Fibroblast of upper back skin (primary cell): ENCODE measurements around the gene AFF1.
A peak's percentile ranks its signal among the peaks of the same experiment; 100 is the strongest.
"Not testable (repeated sequence)": the region's sequence is repeated elsewhere in the genome, so short reads cannot be mapped to it uniquely, and the experiment has no call there.

Experiments
- DNase-seq: peaks from one replicate; pipeline ENCODE4 v3.0.0-alpha.2; 2013

Gene AFF1

GRCh38 chr4:86959588-86960500, 25.0 kb downstream of the AFF1 start:
- no peak for DNase-seq

DNA sequence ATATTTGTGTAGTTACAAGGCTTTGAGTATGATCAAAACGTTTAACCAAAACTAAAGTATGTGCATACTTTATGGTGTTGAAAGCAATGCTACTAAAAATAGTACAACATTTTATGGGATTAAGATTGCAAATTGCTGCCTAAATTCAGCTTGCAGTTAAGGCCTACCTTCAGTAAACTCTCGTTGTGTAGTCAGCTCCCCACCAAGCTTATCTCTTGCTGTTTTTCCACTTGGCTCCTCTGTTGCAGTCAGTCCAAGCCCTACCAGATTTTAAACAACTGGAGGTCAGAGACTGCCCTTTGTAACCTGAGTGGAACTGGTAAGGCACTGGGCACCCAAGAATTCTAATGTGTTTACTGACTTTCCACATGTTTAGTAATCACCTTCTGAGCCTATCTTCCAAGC, 25.7 kb downstream of the AFF1 start:
- DNase-seq = peak; percentile 68

DNA sequence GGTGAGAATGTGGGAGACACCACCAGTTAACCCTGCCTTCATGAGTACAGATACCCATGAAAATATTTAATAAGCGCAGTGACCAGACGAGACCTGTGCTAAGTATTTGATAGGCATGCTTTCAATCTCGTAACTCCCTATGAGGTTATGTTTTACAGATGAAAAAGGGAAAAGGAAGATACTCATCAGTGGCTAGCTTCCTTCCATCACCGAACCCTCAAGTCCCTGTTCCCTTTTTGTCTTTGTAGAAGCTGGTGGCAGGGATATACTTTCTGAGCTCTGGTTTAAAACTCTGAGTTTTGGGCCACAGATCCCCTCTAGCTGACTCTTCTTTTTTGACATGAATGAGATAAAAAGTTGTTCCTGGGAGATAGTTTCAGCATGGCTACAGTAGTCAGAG, 26.3 kb downstream of the AFF1 start:
- no peak for DNase-seq

DNA sequence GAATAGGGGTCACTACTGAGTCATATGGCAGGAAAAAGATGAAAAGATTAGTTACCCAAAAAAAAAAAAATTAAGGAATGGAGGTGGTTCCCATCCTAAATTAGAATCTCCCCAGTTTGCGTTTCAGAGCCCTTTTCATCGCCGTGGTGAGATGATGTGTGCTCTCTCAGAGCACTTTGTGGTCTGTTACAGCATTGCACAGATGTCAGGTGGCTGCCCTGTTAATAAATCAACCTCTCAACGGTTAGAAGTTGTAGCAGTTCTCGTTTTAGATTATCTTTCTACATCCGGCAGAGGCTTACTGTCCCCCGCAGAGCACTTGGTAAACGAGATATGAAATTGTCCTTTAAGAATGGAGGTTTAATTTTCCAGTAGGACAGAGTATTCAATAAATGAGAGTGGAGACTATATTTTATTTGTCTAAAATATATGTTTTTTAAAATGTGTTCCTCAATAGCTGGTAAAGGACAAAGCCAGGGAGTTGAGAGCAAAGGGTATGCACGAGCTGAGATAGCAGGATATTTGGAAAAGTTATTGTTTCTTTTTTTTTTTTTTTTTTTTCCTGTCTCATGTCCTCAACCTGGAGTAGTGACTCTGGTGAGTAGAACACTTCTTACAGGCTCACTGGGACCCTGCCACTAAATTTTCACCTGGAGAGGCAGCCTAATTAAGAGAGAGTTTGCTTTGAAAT, 26.9 kb downstream of the AFF1 start:
- peak; percentile 97 for DNase-seq

DNA sequence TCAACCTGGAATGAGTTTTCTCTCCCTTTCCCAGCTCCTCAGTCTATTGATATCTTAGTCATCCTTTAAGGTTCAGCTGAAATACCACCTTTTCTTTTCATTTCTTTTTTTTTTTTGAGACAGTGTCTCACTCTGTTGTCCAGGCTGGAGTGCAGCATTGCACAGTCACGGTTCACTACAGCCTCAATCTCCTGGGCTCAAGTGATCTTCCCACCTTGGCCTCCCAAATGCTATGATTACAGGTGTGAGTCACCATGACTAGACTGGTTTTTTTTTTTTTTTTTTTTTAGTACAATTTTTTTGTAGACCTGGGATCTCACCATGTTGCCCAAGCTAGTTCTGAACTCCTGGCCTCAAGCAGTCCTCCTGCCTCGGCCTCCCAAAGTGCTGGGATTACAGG, 28.9 kb downstream of the AFF1 start:
- peak; percentile 39 for DNase-seq

GRCh38 chr4:86965019-86965976, 30.5 kb downstream of the AFF1 start:
- DNase-seq = no peak

GRCh38 chr4:86967073-86967472, 32.3 kb downstream of the AFF1 start:
- no peak for DNase-seq

- peak; percentile 51 for DNase-seq
Observed at GRCh38 chr4:86967798-86968197, 33.0 kb downstream of the AFF1 start.

- no peak for DNase-seq
Observed at GRCh38 chr4:86968547-86968946, 33.7 kb downstream of the AFF1 start.

- DNase-seq = no peak
Observed at GRCh38 chr4:86970447-86971354, 35.9 kb downstream of the AFF1 start.

- DNase-seq = no peak
Observed at GRCh38 chr4:86971355-86971683, 36.5 kb downstream of the AFF1 start.

DNA sequence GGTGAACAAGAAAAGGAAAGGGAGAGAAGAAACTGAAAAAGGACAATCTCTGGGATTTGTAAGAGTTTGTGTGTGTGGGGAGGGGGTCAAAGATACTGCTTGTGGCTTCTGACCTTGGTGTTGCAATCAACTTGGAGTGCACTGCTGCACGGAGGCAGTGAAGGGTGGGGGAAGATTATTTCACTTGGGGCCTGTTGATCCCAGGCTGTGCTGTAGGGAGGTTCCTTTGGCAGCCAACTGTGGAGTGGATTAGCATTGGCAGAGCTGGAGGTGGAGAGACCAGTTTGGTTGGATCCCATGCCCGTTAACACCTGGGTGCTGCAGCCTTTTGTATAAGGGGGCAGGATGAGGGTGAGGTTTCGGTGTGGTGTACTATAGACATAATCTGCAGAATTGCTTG, 38.2 kb downstream of the AFF1 start:
- no peak for DNase-seq

GRCh38 chr4:86973668-86974067, 38.9 kb downstream of the AFF1 start:
- no peak for DNase-seq

DNA sequence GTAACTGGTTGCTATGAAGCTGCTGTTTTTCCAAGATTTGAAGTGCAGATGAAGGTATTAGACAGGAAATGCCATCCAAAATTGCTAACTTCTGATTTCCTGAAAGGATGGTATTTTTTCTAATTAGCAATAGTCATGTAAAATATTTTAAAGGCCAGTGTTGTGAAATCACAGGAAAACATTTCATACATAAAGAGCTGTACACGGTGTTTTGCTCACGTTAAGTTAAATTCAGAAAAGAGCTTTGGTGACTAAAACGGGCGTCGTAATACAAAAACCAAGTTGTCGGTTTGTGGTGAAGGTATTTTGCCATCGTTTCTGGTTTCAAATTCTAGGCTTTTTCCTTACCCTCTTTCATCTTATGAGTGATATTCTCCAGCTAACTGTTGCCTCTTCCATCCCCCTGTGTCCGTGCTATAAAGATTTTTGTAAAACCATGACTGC, 39.8 kb downstream of the AFF1 start:
- DNase-seq = no peak

- DNase-seq = no peak
Observed at GRCh38 chr4:86975927-86976326, 41.1 kb downstream of the AFF1 start.

DNA sequence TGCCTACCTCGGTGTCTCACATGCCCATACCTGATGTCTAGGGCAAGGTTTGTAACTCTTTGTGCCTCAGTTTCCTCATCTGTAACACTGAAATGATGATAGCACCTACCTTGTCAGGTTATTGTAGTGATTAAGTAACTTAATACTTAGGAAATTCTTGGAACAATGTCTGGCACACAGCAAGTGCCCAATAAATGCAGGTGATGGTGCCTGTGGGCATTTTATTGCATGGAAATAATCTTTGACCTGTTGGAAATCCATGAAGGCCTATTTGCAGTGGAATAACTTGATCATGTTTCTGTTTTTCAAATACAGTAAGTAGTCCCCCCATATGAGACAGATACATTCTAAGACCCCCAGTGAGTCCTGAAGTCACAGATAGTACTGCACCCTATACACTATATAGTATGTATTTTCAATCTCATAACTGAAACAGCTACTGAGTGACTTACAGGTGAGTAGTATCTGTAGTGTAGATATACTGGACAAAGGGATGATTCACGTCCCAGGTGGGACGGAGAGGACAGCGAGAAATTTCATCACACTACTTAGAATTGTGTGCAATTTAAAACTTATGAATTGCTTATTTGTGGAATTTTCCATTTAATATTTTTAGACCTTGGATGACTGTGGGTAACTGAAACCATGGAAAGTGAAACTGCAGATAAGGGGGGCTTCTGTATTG, 42.1 kb downstream of the AFF1 start:
- no peak for DNase-seq

DNA sequence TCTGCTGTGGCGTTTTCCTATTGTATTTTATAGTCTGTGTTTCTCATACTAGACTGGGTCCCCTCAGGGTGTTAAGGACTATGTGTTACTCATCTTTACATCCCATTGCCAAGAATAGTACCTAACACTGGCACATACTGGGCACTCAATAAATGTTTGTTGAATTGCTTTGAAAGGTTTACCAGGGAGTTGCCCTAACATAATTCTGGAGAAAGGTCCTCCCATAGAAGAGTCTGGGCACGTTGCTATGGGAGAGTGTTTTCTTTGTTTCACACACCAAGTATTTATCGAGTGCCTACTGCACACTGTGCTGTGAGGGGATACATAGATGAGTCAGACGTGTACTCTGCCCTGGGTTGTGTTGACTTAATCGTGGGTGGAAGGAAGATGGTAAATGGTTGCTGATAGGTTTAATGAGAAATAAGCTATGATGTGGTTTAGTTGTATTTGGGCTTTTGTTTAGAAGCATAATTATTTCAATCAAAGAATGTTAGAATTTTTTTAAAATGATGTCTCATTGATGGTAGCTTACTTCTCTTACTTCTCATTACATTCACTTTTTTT, 42.9 kb downstream of the AFF1 start:
- DNase-seq = peak; percentile 32

- no peak for DNase-seq
Observed at GRCh38 chr4:86978709-86979108, 43.9 kb downstream of the AFF1 start.

DNA sequence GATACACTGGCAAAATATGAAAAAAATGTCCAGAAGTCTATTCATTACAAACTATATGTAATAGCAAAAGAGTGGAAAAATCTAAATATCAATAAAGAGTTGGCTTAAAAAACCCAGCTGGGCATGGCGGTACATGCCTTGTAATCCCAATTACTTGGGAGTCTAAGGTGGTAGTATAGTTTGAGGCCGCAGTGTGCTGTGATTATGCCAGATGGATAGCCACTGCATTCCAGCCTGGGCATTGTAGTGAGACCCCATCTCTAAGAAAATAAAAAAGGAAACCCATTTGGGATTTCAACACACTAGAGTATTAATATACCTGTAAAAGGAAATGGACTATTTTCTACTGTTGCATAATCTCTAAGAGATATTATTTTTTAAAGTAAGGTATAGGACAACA, 45.4 kb downstream of the AFF1 start:
- DNase-seq = no peak

- no peak for DNase-seq
Observed at GRCh38 chr4:86981789-86982188, 47.0 kb downstream of the AFF1 start.

GRCh38 chr4:86985852-86986251, 51.0 kb downstream of the AFF1 start:
- not testable (repeated sequence) for DNase-seq
